DOHH2 (cell line): ENCODE measurements around the gene CADPS.

Source experiments
- CTCF ChIP-seq: fragments of 200-600 bp; sonication (generic); IDR thresholded peaks from one replicate; pipeline ENCODE4 v1.5.1; 2014; ENCODE audit warnings: antibody characterized with exemption, mild to moderate bottlenecking, low read depth, low read length; ENCODE audit not compliant: poor library complexity, severe bottlenecking
- EZH2phosphoT487 ChIP-seq: fragments of 200-600 bp; sonication (generic); IDR thresholded peaks from 2 replicates; pipeline ENCODE4 v1.6.1; 2017; ENCODE audit warnings: borderline replicate concordance, mild to moderate bottlenecking, antibody characterized with exemption, low read length, moderate library complexity, mixed read lengths

GRCh38 chr3:62749130-62749529 is 126.1 kb downstream of the CADPS start:
- TF ChIP-seq CTCF, result no peak
- no peak for TF ChIP-seq EZH2phosphoT487
